ENCODE measurements around the gene SPNS3.

Gene SPNS3

GRCh38 chr17:4478318-4478830, 44.6 kb downstream of the SPNS3 start:
- Histone ChIP-seq H3K27ac (ENCODE audit: extremely low read depth, low read depth, low read length) (no peak overlapping the region), H3K4me3 (ENCODE audit: low read depth, low read length) (no peak overlapping the region), H3K36me3 (ENCODE audit: control insufficient read depth in 2 of 2, insufficient read depth in 1 of 2, low read length in 2 of 2) (no peaks in the 10 kb centered on the region), H3K4me1 (ENCODE audit: control insufficient read depth, insufficient read depth, low read length) (no peaks in the 10 kb centered on the region), H3K9me3 (ENCODE audit: control insufficient read depth, insufficient read depth, low read depth, low read length) (no peaks in the 10 kb centered on the region)
- POLR2A ChIA-PET: no interaction called here
- peak; percentile 99 for TF ChIP-seq SCRT2 (tag by site-specific recombination; IDR thresholded peaks at IDR 0.05)
- peak; percentile 99 for TF ChIP-seq SCRT1 (tag by site-specific recombination; IDR thresholded peaks at IDR 0.05; ENCODE audit: borderline replicate concordance)
- no peak for TF ChIP-seq ZNF37A (tag by site-specific recombination; IDR thresholded peaks at IDR 0.05)
- CTCF ChIA-PET: no interaction called here

GRCh38 chr17:4479340-4479981, 45.7 kb downstream of the SPNS3 start:
- no peak overlapping the region for H3K27ac ChIP-seq (ENCODE audit: extremely low read depth, low read depth, low read length)
- H3K9me3 ChIP-seq (ENCODE audit: control insufficient read depth, insufficient read depth, low read depth, low read length): no peaks in the 10 kb centered on the region
- H3K36me3 ChIP-seq (ENCODE audit: control insufficient read depth in 2 of 2, insufficient read depth in 1 of 2, low read length in 2 of 2): no peaks in the 10 kb centered on the region
- CTCF ChIA-PET: interaction anchor here (0.7 kb wide), 1 partner anchor 36 kb away, joined by 3 read pairs; no protein-coding TSS in a partner anchor
- no peak for TF ChIP-seq GLIS1 (tag by site-specific recombination; IDR thresholded peaks at IDR 0.05)
- TF ChIP-seq ZNF768 (tag by site-specific recombination; IDR thresholded peaks at IDR 0.05): peak; percentile 77; the same call in 1 of the 2 replicates
- H3K4me1 ChIP-seq (ENCODE audit: control insufficient read depth, insufficient read depth, low read length): no peaks in the 10 kb centered on the region
- H3K4me3 ChIP-seq (ENCODE audit: low read depth, low read length): no peak overlapping the region
- POLR2A ChIA-PET: no interaction called here

- Histone ChIP-seq H3K27ac (ENCODE audit: extremely low read depth, low read depth, low read length) (no peak overlapping the region), H3K4me3 (ENCODE audit: low read depth, low read length) (no peak overlapping the region), H3K36me3 (ENCODE audit: control insufficient read depth in 2 of 2, insufficient read depth in 1 of 2, low read length in 2 of 2) (no peaks in the 10 kb centered on the region), H3K9me3 (ENCODE audit: control insufficient read depth, insufficient read depth, low read depth, low read length) (no peaks in the 10 kb centered on the region), H3K4me1 (ENCODE audit: control insufficient read depth, insufficient read depth, low read length) (no peaks in the 10 kb centered on the region)
- ChIA-PET POLR2A (no interaction called here), CTCF (interaction anchor here (0.7 to 0.9 kb wide), 2 partner anchors 11 to 37 kb away, joined by 3 read pairs; no protein-coding TSS in a partner anchor)
- TF ChIP-seq ZNF335 (tag by site-specific recombination; conservative IDR thresholded peaks at IDR 0.05) (no peak), ZNF660 (tag by site-specific recombination; IDR thresholded peaks at IDR 0.05) (no peak), ZNF785 (tag by site-specific recombination; IDR thresholded peaks at IDR 0.05) (no peak), PRDM10 (tag by site-specific recombination; IDR thresholded peaks at IDR 0.05) (no peak), OSR2 (tag by site-specific recombination; IDR thresholded peaks at IDR 0.05) (no peak), ZBTB8A (tag by site-specific recombination; IDR thresholded peaks at IDR 0.05) (no peak), GLIS1 (tag by site-specific recombination; IDR thresholded peaks at IDR 0.05) (peak; percentile 94)
Measured at GRCh38 chr17:4479982-4480751, 46.4 kb downstream of the SPNS3 start.

Measured in HEK293 (cell line).